Activated CD4-positive, alpha-beta T cell treated with anti-CD3 and anti-CD28 coated beads, Interleukin-2, amount 10 ng/mL, durations not matched to agents 7 days and 5 days (primary cell): Measurements from ENCODE around the gene BTG2. TPM values are rescaled to one million over a fixed set of nuclear protein-coding genes. Genes with fewer than 3 reads are reported as not detected.
A peak's percentile ranks its signal among the peaks of the same experiment; 100 is the strongest.

ENCODE experiments used
- CTCF ChIA-PET: fragments of 350-600 bp; sonication (Branson Sonifier 250); formaldehyde crosslinking; loops from one replicate; lab custom pipeline; 2021; ENCODE audit warnings: antibody characterized with exemption; lab: Charles Lee
- POLR2A ChIA-PET: fragments of 350-600 bp; sonication (Branson Sonifier 250); formaldehyde crosslinking; loops from one replicate; lab custom pipeline; 2021; ENCODE audit warnings: antibody characterized with exemption; lab: Charles Lee
- DNase-seq: peaks from one replicate; pipeline ENCODE4 v3.0.0-alpha.2; 2020
- H3K27ac Mint-ChIP-seq: one replicate; pipeline ENCODE4 v1.8.0; 2021; ENCODE audit warnings: mild to moderate bottlenecking, moderate library complexity, mixed read lengths
- H3K27me3 Mint-ChIP-seq: one replicate; pipeline ENCODE4 v1.8.0; 2021; ENCODE audit warnings: mixed read lengths
- H3K36me3 Mint-ChIP-seq: one replicate; pipeline ENCODE4 v1.8.0; 2021; ENCODE audit warnings: low read depth, mixed read lengths
- H3K4me1 Mint-ChIP-seq: one replicate; pipeline ENCODE4 v1.8.0; 2021; ENCODE audit warnings: mixed read lengths
- H3K4me3 Mint-ChIP-seq: one replicate; pipeline ENCODE4 v1.8.0; 2021; ENCODE audit warnings: mild to moderate bottlenecking, moderate library complexity, mixed read lengths
- H3K9me3 Mint-ChIP-seq: one replicate; pipeline ENCODE4 v1.8.0; 2021; ENCODE audit warnings: mixed read lengths
- total RNA-seq, 2 experiments: library from RNA; stranded (reverse); gene quantifications; one replicate each; pipeline ENCODE4 v1.2.3, GENCODE V29; 2021

The BTG2 gene
- total RNA-seq, 2 experiments from 2014 or later, result 73.6 to 82.3 TPM

- H3K4me1 Mint-ChIP-seq, result peaks cover 76% of the 10 kb centered on the region
- no peaks in the 10 kb centered on the region for H3K27me3 Mint-ChIP-seq
- H3K9me3 Mint-ChIP-seq, result no peaks in the 10 kb centered on the region
- ChIA-PET CTCF (interaction anchor here (0.9 to 5.9 kb wide), 11 partner anchors 9 to 61 kb away, joined by 3 to 64 read pairs (median 4); no protein-coding TSS in a partner anchor), POLR2A (interaction anchor here (0.6 to 1.5 kb wide), 3 partner anchors 9 to 473 kb away, joined by 3 to 4 read pairs (median 3); no protein-coding TSS in a partner anchor)
- peak overlapping the region; percentile 88 for H3K27ac Mint-ChIP-seq
- no peak for DNase-seq
- H3K36me3 Mint-ChIP-seq, result no peaks in the 10 kb centered on the region
- peak overlapping the region; percentile 37 for H3K4me3 Mint-ChIP-seq
These were observed 27.0 kb upstream of the BTG2 start for GRCh38 chr1:203278082-203278884.

- POLR2A ChIA-PET, result no interaction called here
- peak overlapping the region; percentile 74 for H3K27ac Mint-ChIP-seq
- CTCF ChIA-PET, result interaction anchor here (0.8 to 5.9 kb wide), 9 partner anchors 9 to 60 kb away, joined by 3 to 64 read pairs (median 3); no protein-coding TSS in a partner anchor
- H3K36me3 Mint-ChIP-seq, result no peaks in the 10 kb centered on the region
- no peaks in the 10 kb centered on the region for H3K27me3 Mint-ChIP-seq
- H3K9me3 Mint-ChIP-seq, result no peaks in the 10 kb centered on the region
- peak overlapping the region; percentile 1 for H3K4me3 Mint-ChIP-seq
- DNase-seq, result no peak
- peaks cover 70% of the 10 kb centered on the region for H3K4me1 Mint-ChIP-seq
These were observed 26.4 kb upstream of the BTG2 start for GRCh38 chr1:203278885-203279406.

GRCh38 chr1:203280061-203280460 is 25.3 kb upstream of the BTG2 start:
- no peaks in the 10 kb centered on the region for H3K27me3 Mint-ChIP-seq
- CTCF ChIA-PET, result interaction anchor here (1.3 to 13.6 kb wide), 6 partner anchors 9 to 59 kb away, joined by 3 to 177 read pairs (median 5); no protein-coding TSS in a partner anchor
- H3K4me1 Mint-ChIP-seq, result peaks cover 62% of the 10 kb centered on the region
- no peak overlapping the region for H3K27ac Mint-ChIP-seq
- H3K36me3 Mint-ChIP-seq, result no peaks in the 10 kb centered on the region
- DNase-seq, result no peak
- POLR2A ChIA-PET, result no interaction called here
- H3K4me3 Mint-ChIP-seq, result no peak overlapping the region
- no peaks in the 10 kb centered on the region for H3K9me3 Mint-ChIP-seq

GRCh38 chr1:203281033-203281432 is 24.3 kb upstream of the BTG2 start:
- H3K9me3 Mint-ChIP-seq, result no peaks in the 10 kb centered on the region

DNA sequence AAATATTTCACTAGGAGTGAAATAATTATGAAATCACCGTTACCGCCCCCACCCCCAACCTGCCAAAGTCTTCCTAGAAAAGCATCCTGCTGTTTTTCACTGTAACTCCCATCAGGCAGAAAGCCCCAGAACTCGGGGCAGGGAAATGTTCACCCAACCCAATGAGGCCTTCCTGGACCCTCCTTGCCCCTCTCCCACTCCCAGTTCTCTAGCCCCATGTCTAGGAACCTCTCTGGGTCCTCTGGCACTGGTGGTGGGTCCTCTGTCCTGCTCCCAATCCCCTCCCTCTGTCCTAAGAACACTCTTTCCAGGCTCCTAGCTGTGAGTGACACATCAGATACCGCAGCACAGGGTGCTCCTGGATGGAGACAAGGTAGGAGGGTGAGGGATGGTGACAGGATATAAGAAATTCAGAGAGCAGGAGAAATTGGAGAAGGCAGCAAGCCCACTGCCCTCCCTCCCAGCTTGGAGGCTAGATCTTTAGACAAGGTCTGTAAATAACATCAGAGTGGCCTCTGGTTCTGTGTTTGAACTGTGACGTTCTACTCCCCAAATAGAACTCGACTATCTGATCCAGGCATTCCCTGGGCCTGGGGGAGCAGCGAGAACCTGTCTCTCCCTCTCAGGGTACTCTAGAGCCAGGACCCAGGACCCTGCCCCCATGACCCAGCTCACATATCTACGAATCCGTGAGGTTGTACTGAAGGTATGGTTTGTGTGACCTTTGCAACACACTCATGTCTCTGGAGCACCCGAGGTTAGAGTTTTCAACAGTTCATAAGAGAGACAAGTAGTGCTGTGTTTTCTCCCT is 23.3 kb upstream of the BTG2 start:
- Mint-ChIP-seq H3K36me3 (no peaks in the 10 kb centered on the region), H3K4me1 (peaks cover 57% of the 10 kb centered on the region), H3K27ac (peak overlapping the region; percentile 73), H3K4me3 (no peak overlapping the region), H3K27me3 (no peaks in the 10 kb centered on the region), H3K9me3 (no peaks in the 10 kb centered on the region)
- DNase-seq, result no peak
- ChIA-PET POLR2A (no interaction called here), CTCF (interaction anchor here (0.6 to 13.6 kb wide), 6 partner anchors 9 to 57 kb away, joined by 3 to 177 read pairs (median 4); no protein-coding TSS in a partner anchor)

More at GRCh38 chr1:203281033-203281432, 24.3 kb upstream of the BTG2 start:
- Mint-ChIP-seq H3K27ac (no peak overlapping the region), H3K27me3 (no peaks in the 10 kb centered on the region), H3K4me3 (no peak overlapping the region), H3K4me1 (peaks cover 57% of the 10 kb centered on the region), H3K36me3 (no peaks in the 10 kb centered on the region)
- DNase-seq, result no peak
- ChIA-PET CTCF (interaction anchor here (0.8 to 13.6 kb wide), 6 partner anchors 8 to 58 kb away, joined by 3 to 177 read pairs (median 5); no protein-coding TSS in a partner anchor), POLR2A (no interaction called here)

DNA sequence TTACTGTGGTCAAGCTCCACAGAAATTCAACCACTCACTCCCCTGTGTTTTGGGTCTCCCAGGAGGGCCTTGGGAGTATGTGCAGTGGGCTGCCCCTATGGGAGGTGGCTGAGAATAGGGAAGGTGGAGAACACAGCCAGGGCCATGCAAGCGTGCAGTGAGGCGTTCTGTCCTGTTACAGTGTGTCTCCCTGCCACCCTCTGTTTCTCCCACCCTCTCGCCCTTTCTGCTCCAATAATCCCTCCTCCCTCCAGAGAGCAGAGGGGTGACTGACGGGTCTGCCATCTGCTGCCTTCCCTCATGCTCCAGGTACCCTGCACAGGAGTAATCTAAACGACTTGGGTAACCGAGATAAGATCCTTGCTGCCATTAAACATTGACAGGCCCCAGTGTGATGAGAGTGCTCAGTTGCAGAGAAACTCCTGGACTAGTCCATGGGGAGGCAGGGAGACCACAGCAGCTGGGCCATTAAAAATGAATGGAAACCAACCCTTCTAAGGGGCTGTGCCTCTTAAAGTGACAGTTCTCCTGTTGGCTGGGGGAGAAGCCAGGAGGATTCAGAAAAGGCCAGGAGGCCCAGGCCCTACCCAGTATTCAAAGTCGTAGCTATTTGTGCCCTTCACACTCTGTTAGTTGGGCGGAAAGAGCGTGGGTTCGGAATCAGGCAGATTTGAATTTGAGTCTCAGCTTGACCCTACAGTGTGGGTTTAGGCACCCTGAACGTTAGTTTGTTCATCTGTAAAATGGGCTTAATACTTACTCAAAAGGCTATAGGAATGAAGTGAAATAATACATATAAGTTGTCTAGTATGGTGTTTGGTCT is 22.4 kb upstream of the BTG2 start:
- ChIA-PET CTCF (interaction anchor here (0.8 to 13.6 kb wide), 4 partner anchors 13 to 57 kb away, joined by 4 to 177 read pairs (median 4); no protein-coding TSS in a partner anchor), POLR2A (no interaction called here)
- no peak for DNase-seq
- Mint-ChIP-seq H3K36me3 (no peaks in the 10 kb centered on the region), H3K27me3 (no peaks in the 10 kb centered on the region), H3K27ac (peak overlapping the region; percentile 54), H3K4me1 (peaks cover 57% of the 10 kb centered on the region), H3K4me3 (no peak overlapping the region), H3K9me3 (no peaks in the 10 kb centered on the region)

GRCh38 chr1:203283597-203283996 is 21.7 kb upstream of the BTG2 start:
- Mint-ChIP-seq H3K36me3 (no peaks in the 10 kb centered on the region), H3K4me1 (peaks cover 57% of the 10 kb centered on the region)
- POLR2A ChIA-PET, result no interaction called here

DNA sequence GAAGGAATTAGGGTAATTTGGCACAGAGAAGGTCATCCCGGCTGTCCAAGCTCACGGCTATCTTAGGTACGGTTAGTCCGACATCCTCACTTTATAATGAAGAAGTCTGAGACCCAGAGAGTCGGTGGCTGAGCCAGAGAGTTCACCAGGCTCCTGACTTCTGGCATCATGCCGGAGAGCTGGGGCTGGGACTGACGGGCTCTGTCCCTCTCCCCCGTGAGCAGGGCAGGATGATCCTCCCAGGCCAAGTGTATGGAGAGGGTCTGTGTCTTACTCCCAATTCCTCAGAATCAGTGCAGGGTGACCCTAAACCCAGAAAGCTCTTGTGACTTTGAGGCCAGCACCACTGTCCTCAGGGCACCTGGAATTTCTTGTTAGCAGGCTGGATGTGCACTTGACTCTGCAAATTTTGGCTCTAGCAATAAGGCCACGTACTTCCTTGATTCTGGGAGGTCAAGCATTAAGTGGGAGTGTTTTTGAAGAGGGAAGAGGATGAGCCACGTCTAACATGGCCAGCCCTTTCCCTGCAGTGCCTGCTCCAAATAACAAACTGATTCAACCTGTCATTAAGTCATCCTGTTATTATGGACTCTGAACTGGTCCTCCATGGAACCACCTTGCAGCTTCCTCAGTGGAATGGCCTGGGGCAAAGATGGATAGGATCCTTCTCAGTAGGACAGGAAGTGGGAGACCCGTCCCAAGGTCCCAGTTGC is 20.8 kb upstream of the BTG2 start:
- CTCF ChIA-PET, result interaction anchor here (0.6 to 13.6 kb wide), 5 partner anchors 8 to 428 kb away, joined by 3 to 177 read pairs (median 4); partner anchors contain the start of gene BTG2
- no peak overlapping the region for H3K27ac Mint-ChIP-seq

More at GRCh38 chr1:203283597-203283996, 21.7 kb upstream of the BTG2 start:
- no peaks in the 10 kb centered on the region for H3K9me3 Mint-ChIP-seq
- no peak overlapping the region for H3K27ac Mint-ChIP-seq
- DNase-seq, result no peak
- H3K4me3 Mint-ChIP-seq, result no peak overlapping the region
- CTCF ChIA-PET, result interaction anchor here (1.1 to 13.6 kb wide), 4 partner anchors 7 to 56 kb away, joined by 4 to 177 read pairs (median 34); no protein-coding TSS in a partner anchor
- H3K27me3 Mint-ChIP-seq, result no peaks in the 10 kb centered on the region

GRCh38 chr1:203286161-203286984 is 18.9 kb upstream of the BTG2 start:
- POLR2A ChIA-PET, result no interaction called here
- CTCF ChIA-PET, result interaction anchor here (0.7 to 13.6 kb wide), 6 partner anchors 10 to 55 kb away, joined by 4 to 177 read pairs (median 39); partner anchors contain the start of gene BTG2
- Mint-ChIP-seq H3K27ac (peak overlapping the region; percentile 99), H3K4me3 (no peak overlapping the region), H3K9me3 (no peaks in the 10 kb centered on the region), H3K36me3 (no peaks in the 10 kb centered on the region), H3K4me1 (peaks cover 71% of the 10 kb centered on the region), H3K27me3 (no peaks in the 10 kb centered on the region)
- no peak for DNase-seq

More for the DNA sequence above, 20.8 kb upstream of the BTG2 start:
- POLR2A ChIA-PET, result no interaction called here
- H3K9me3 Mint-ChIP-seq, result no peaks in the 10 kb centered on the region
- no peaks in the 10 kb centered on the region for H3K27me3 Mint-ChIP-seq
- no peak overlapping the region for H3K4me3 Mint-ChIP-seq
- H3K36me3 Mint-ChIP-seq, result no peaks in the 10 kb centered on the region
- DNase-seq, result no peak
- H3K4me1 Mint-ChIP-seq, result peaks cover 61% of the 10 kb centered on the region

- no peaks in the 10 kb centered on the region for H3K9me3 Mint-ChIP-seq
- H3K36me3 Mint-ChIP-seq, result no peaks in the 10 kb centered on the region
- peak overlapping the region; percentile 43 for H3K4me3 Mint-ChIP-seq
- no peaks in the 10 kb centered on the region for H3K27me3 Mint-ChIP-seq
- CTCF ChIA-PET, result interaction anchor here (1.2 to 13.6 kb wide), 8 partner anchors 11 to 199 kb away, joined by 3 to 177 read pairs (median 18); partner anchors contain the start of gene BTG2
- H3K4me1 Mint-ChIP-seq, result peaks cover 75% of the 10 kb centered on the region
- peak; percentile 91 for DNase-seq
- POLR2A ChIA-PET, result interaction anchor here (1.0 kb wide), 1 partner anchor 10 kb away, joined by 4 read pairs; no protein-coding TSS in a partner anchor
- peak overlapping the region; percentile 99 for H3K27ac Mint-ChIP-seq
These were observed 18.0 kb upstream of the BTG2 start for GRCh38 chr1:203287109-203287893.
